C4-2B (cell line): ENCODE data around the gene FNDC3A.
"Not testable (repeated sequence)": the region's sequence is repeated elsewhere in the genome, so short reads cannot be mapped to it uniquely, and the experiment has no call there.

ENCODE experiments used
- CTCF ChIP-seq: fragments of 450-650 bp; conservative IDR thresholded peaks from 2 replicates; pipeline ENCODE4 v1.5.1; 2017; ENCODE audit warnings: mild to moderate bottlenecking
- ZFX ChIP-seq: fragments of 450-650 bp; IDR thresholded peaks from 2 replicates; pipeline ENCODE4 v1.6.1; 2017

GRCh38 chr13:49061388-49061752 lies 85.7 kb downstream of the FNDC3A start:
- not testable (repeated sequence) for TF ChIP-seq CTCF, ZFX
